Endothelial cell of umbilical vein (primary cell): ENCODE data around the gene MTF1. TPM values are rescaled to one million over a fixed set of nuclear protein-coding genes. Genes with fewer than 3 reads are reported as not detected.

Source experiments
- BruUV-seq: library from RNA; stranded (reverse); fragments of 400-500 nt; replicated peaks from 2 replicates; lab custom pipeline; 2021; lab: Mats Ljungman, UMichigan
- CTCF ChIA-PET: fragments of 300-600, 350-600 bp; sonication (Branson Sonifier 250); formaldehyde crosslinking; loops from one replicate; lab custom pipeline; 2021; ENCODE audit warnings: antibody characterized with exemption, inconsistent platforms; lab: Charles Lee
- POLR2A ChIA-PET: fragments of 300-600, 350-600 bp; sonication (Branson Sonifier 250); formaldehyde crosslinking; loops from one replicate; lab custom pipeline; 2021; ENCODE audit warnings: antibody characterized with exemption, inconsistent platforms; lab: Charles Lee
- DNase-seq: peaks from one replicate; pipeline ENCODE4 v3.0.0-alpha.2; 2011; ENCODE audit warnings: low read depth, low spot score
- FAIRE-seq: peaks from 2 replicates; lab custom pipeline; 2011; peaks lifted over from hg19 to GRCh38; lab: Jason Lieb, UNC
- H2AFZ ChIP-seq: 2 replicates; pipeline ENCODE4 v1.6.0; 2012; ENCODE audit warnings: low read depth, low read length, control low read depth, inconsistent platforms
- H3K27ac ChIP-seq: 2 replicates; pipeline ENCODE4 v1.5.1; 2011; ENCODE audit warnings: low read depth, mild to moderate bottlenecking, control low read depth, low read length, moderate library complexity; ENCODE audit not compliant: insufficient read depth
- H3K27me3 ChIP-seq, 2 experiments: 2 replicates each; pipeline versions ENCODE4 v1.6.0 to v1.6.1; 2011; ENCODE audit warnings: low read length in 2 of 2, mixed read lengths in 1 of 2; ENCODE audit not compliant: control insufficient read depth in 2 of 2, insufficient read depth in 2 of 2
- H3K36me3 ChIP-seq, 2 experiments: 2 replicates in 1 of 2; 3 replicates in 1 of 2; pipeline ENCODE4 v1.5.1; 2011; ENCODE audit warnings: low read length in 2 of 2, mild to moderate bottlenecking in 1 of 2, moderate library complexity in 1 of 2; ENCODE audit not compliant: control insufficient read depth in 2 of 2, insufficient read depth in 2 of 2; ENCODE audit errors: extremely low read depth in 1 of 2
- H3K4me1 ChIP-seq: 3 replicates; pipeline ENCODE4 v1.5.1; 2011; ENCODE audit warnings: mild to moderate bottlenecking, low read length; ENCODE audit not compliant: control insufficient read depth, insufficient read depth; ENCODE audit errors: extremely low read depth
- H3K4me2 ChIP-seq: 2 replicates; pipeline ENCODE4 v1.6.1; 2011; ENCODE audit warnings: low read length, control low read depth, mixed read lengths; ENCODE audit not compliant: insufficient read depth
- H3K4me3 ChIP-seq, 3 experiments: fragments of 200-600 bp in 1 of 3; sonication (generic), shearing (Covaris generic) in 1 of 3; replicated peaks in 1 of 3; 2 replicates each; pipeline ENCODE4 v1.5.1; 2011 to 2016; ENCODE audit warnings: control low read depth in 3 of 3, low read length in 3 of 3, mild to moderate bottlenecking in 2 of 3, inconsistent platforms in 1 of 3, low read depth in 1 of 3, moderate library complexity in 1 of 3; ENCODE audit not compliant: insufficient read depth in 1 of 3
- H3K79me2 ChIP-seq: 2 replicates; pipeline ENCODE4 v1.6.0; 2012; ENCODE audit warnings: low read length, inconsistent platforms; ENCODE audit not compliant: control insufficient read depth, insufficient read depth
- H3K9ac ChIP-seq: replicated peaks from 2 replicates; pipeline ENCODE3; 2011; ENCODE audit warnings: low read length, control low read depth; ENCODE audit not compliant: insufficient read depth; ENCODE audit errors: extremely low read depth
- H3K9me1 ChIP-seq: replicated peaks from 3 replicates; pipeline ENCODE4 v1.6.0; 2011; ENCODE audit warnings: mild to moderate bottlenecking, low read length; ENCODE audit not compliant: control insufficient read depth, insufficient read depth; ENCODE audit errors: extremely low read depth
- H3K9me3 ChIP-seq: replicated peaks from 2 replicates; pipeline ENCODE4 v1.5.1; 2012; ENCODE audit warnings: low read length, inconsistent platforms; ENCODE audit not compliant: control insufficient read depth, insufficient read depth
- H4K20me1 ChIP-seq: replicated peaks from 2 replicates; pipeline ENCODE3; 2011; ENCODE audit warnings: mild to moderate bottlenecking, low read length; ENCODE audit not compliant: control insufficient read depth, insufficient read depth; ENCODE audit errors: extremely low read depth
- CTCF ChIP-seq, 2 donors: IDR thresholded peaks; 1 replicate in 1 of 2; 2 replicates in 1 of 2; pipeline ENCODE4 v1.5.1; 2011; ENCODE audit warnings: low read length in 2 of 2, mild to moderate bottlenecking in 2 of 2, moderate library complexity in 2 of 2, control low read depth in 1 of 2, inconsistent platforms in 1 of 2, low read depth in 1 of 2; ENCODE audit not compliant: insufficient read depth in 1 of 2; ENCODE audit errors: extremely low read depth in 1 of 2
- EZH2 ChIP-seq: IDR thresholded peaks from 2 replicates; pipeline ENCODE4 v1.6.1; 2012; ENCODE audit warnings: borderline replicate concordance, low read depth, mild to moderate bottlenecking, moderate library complexity, low read length, inconsistent platforms; ENCODE audit not compliant: severe bottlenecking
- FOS ChIP-seq: IDR thresholded peaks from 2 replicates; pipeline ENCODE4 v1.6.1; 2011; ENCODE audit warnings: mild to moderate bottlenecking, low read length, moderate library complexity, borderline replicate concordance; ENCODE audit not compliant: insufficient read depth
- GATA2 ChIP-seq: IDR thresholded peaks from 2 replicates; pipeline ENCODE4 v1.7.0; 2011; ENCODE audit warnings: low read depth, mild to moderate bottlenecking, moderate library complexity, mixed read lengths, low read length; ENCODE audit not compliant: insufficient read length, insufficient read depth
- JUN ChIP-seq: IDR thresholded peaks from 2 replicates; pipeline ENCODE4 v1.6.1; 2011; ENCODE audit warnings: borderline replicate concordance, low read depth; ENCODE audit not compliant: insufficient read length, insufficient read depth
- MAX ChIP-seq: IDR thresholded peaks from 2 replicates; pipeline ENCODE4 v1.6.1; 2011; ENCODE audit not compliant: insufficient read depth, insufficient read length
- MYC ChIP-seq: IDR thresholded peaks from one replicate; pipeline ENCODE4 v1.6.1; 2011; ENCODE audit warnings: mild to moderate bottlenecking, low read depth, low read length
- POLR2A ChIP-seq: IDR thresholded peaks from 2 replicates; pipeline ENCODE4 v1.6.1; 2012; ENCODE audit warnings: low read depth, mild to moderate bottlenecking, control low read depth, low read length
- POLR2AphosphoS5 ChIP-seq: IDR thresholded peaks from 2 replicates; pipeline ENCODE4 v1.6.1; 2012; ENCODE audit warnings: low read depth, mild to moderate bottlenecking, control low read depth, low read length, moderate library complexity; ENCODE audit not compliant: insufficient read depth
- dilution Hi-C: fragments of 300-500 bp; cut with MboI; formaldehyde crosslinking; loops from one replicate; pipeline ENCODE4 v1.15.0; 2019; ENCODE audit warnings: low sequenced_read_pairs; ENCODE audit not compliant: extremely low pct_ligation_motif_present
- intact Hi-C: fragments of 100-400 bp; cut with micrococcal nuclease; formaldehyde crosslinking; loops from one replicate; pipeline ENCODE4 v1.10.0; 2022
- polyA plus RNA-seq, 4 experiments: library from polyadenylated mRNA; depleted of rRNA in 3 of 4; stranded (reverse) in 3 of 4; unstranded in 1 of 4; fragments of >200 nt; gene quantifications; 2 replicates each; pipeline versions ENCODE4 v1.2.1 to v1.2.3, GENCODE V29; 2011 to 2012; ENCODE audit warnings: missing spikeins in 1 of 4
- total RNA-seq: library from RNA; stranded (reverse); gene quantifications from 2 replicates; pipeline ENCODE4 v1.2.3, GENCODE V29; 2021

MTF1 gene
- total and polyA plus RNA-seq, 2 donors (not counting 3 experiments of a cell fraction or from before 2014, with no cell fraction given): 4.9 to 18.5 TPM

GRCh38 chr1:37849480-37849879 lies 9.9 kb downstream of the MTF1 start:
- no peak overlapping the region for H2AFZ ChIP-seq
- no peaks in the 10 kb centered on the region for H3K9me1 ChIP-seq
- H3K9me3 ChIP-seq: no peaks in the 10 kb centered on the region
- no peak overlapping the region for H3K4me2 ChIP-seq
- no peaks in the 10 kb centered on the region for H3K27me3 ChIP-seq
- H3K79me2 ChIP-seq: peaks cover 60% of the 10 kb centered on the region
- H3K4me1 ChIP-seq: peaks cover 14% of the 10 kb centered on the region
- dilution Hi-C loops (no loop called here), intact Hi-C loops (no loop called here)
- H3K9ac ChIP-seq: no peak overlapping the region
- BruUV-seq: no TSS peak
- ChIA-PET POLR2A (interaction anchor here (0.6 kb wide), 1 partner anchor 161 kb away, joined by 5 read pairs; no protein-coding TSS in a partner anchor), CTCF (interaction anchor here (3.0 kb wide), 1 partner anchor 10 kb away, joined by 21 read pairs; the partner anchor contains the start of gene MTF1)
- H3K4me3 ChIP-seq: no peak overlapping the region
- no peak overlapping the region for H3K27ac ChIP-seq
- DNase-seq: no peak
- H4K20me1 ChIP-seq: peaks cover 2% of the 10 kb centered on the region
- TF ChIP-seq MAX (no peak), JUN (no peak), POLR2A (no peak), FOS (no peak), GATA2 (no peak), MYC (no peak), EZH2 (no peak), POLR2AphosphoS5 (no peak), CTCF (IDR thresholded peaks at IDR 0.05; ENCODE audit: extremely low read depth in 1 of 2, insufficient read depth in 1 of 2, low read depth in 1 of 2, low read length in 2 of 2) (no peak)
- H3K36me3 ChIP-seq: peaks cover 1 to 2% of the 10 kb centered on the region in 2 experiments
- FAIRE-seq: no peak
